IMR-90 (cell line): ENCODE measurements around the gene ATP1B3. TPM values are rescaled to one million over a fixed set of nuclear protein-coding genes. Genes with fewer than 3 reads are reported as not detected.

Experiments used
- ATAC-seq: fragments of 200-7000 bp; cut with Tn5 transposase; 2 replicates; pipeline ENCODE4 v1.9.1; 2020; ENCODE audit warnings: low read depth, mild to moderate bottlenecking, moderate library complexity
- BruUV-seq: library from RNA; stranded (reverse); fragments of 400-500 nt; replicated peaks from 2 replicates; lab custom pipeline; 2021; lab: Mats Ljungman, UMichigan
- CTCF ChIA-PET: fragments of 300-600 bp; formaldehyde crosslinking; extraction: SDS; loops from one replicate; lab custom pipeline; 2021; ENCODE audit warnings: antibody characterized with exemption; lab: Yijun Ruan, JAX
- POLR2A ChIA-PET: fragments of 300-600 bp; sonication (Branson Sonifier 250); formaldehyde crosslinking; loops from one replicate; lab custom pipeline; 2022; ENCODE audit warnings: antibody characterized with exemption; ENCODE audit not compliant: unreplicated experiment; lab: Charles Lee
- DNase-seq: peaks from one replicate; pipeline ENCODE4 v3.0.0; 2013
- H2AFZ ChIP-seq: replicated peaks from 2 replicates; pipeline ENCODE3; 2013; ENCODE audit warnings: low read length, mild to moderate bottlenecking; ENCODE audit not compliant: poor library complexity
- H2AK5ac ChIP-seq: 2 replicates; pipeline ENCODE4 v1.6.1; 2013; ENCODE audit warnings: low read depth, low read length, inconsistent platforms
- H2AK9ac ChIP-seq: replicated peaks from 2 replicates; pipeline ENCODE3; 2013; ENCODE audit warnings: mild to moderate bottlenecking, low read depth, low read length, moderate library complexity; ENCODE audit not compliant: poor library complexity
- H2BK120ac ChIP-seq: 2 replicates; pipeline ENCODE4 v1.6.1; 2013; ENCODE audit warnings: low read depth, low read length, inconsistent platforms
- H2BK15ac ChIP-seq: 3 replicates; pipeline ENCODE4 v1.6.1; 2013; ENCODE audit warnings: low read depth, low read length, inconsistent platforms
- H2BK20ac ChIP-seq: 2 replicates; pipeline ENCODE4 v1.6.1; 2013; ENCODE audit warnings: low read depth, mild to moderate bottlenecking, inconsistent platforms, low read length, moderate library complexity
- H2BK5ac ChIP-seq: 2 replicates; pipeline ENCODE4 v1.6.1; 2013; ENCODE audit warnings: mild to moderate bottlenecking, low read depth, low read length, inconsistent platforms; ENCODE audit not compliant: poor library complexity, severe bottlenecking
- H3K14ac ChIP-seq: replicated peaks from 2 replicates; pipeline ENCODE4 v1.6.1; 2013; ENCODE audit warnings: low read depth, low read length, inconsistent platforms
- H3K18ac ChIP-seq: 2 replicates; pipeline ENCODE4 v1.6.1; 2013; ENCODE audit warnings: low read depth, low read length, control low read depth
- H3K23ac ChIP-seq: 2 replicates; pipeline ENCODE4 v1.6.1; 2013; ENCODE audit warnings: low read depth, low read length, inconsistent platforms
- H3K27ac ChIP-seq: 2 replicates; pipeline ENCODE4 v1.5.1; 2013; ENCODE audit warnings: mild to moderate bottlenecking, control low read depth, low read length; ENCODE audit not compliant: insufficient read depth
- H3K27me3 ChIP-seq: 2 replicates; pipeline ENCODE4 v1.6.1; 2013; ENCODE audit warnings: low read length; ENCODE audit not compliant: control insufficient read depth, insufficient read depth
- H3K36me3 ChIP-seq: 2 replicates; pipeline ENCODE4 v1.6.1; 2013; ENCODE audit warnings: low read length, mixed read lengths; ENCODE audit not compliant: control insufficient read depth, insufficient read depth
- H3K4ac ChIP-seq: 2 replicates; pipeline ENCODE4 v1.6.1; 2013; ENCODE audit warnings: low read depth, low read length, inconsistent platforms
- H3K4me1 ChIP-seq: 2 replicates; pipeline ENCODE4 v1.6.1; 2013; ENCODE audit warnings: low read length, mixed read lengths; ENCODE audit not compliant: control insufficient read depth, insufficient read depth
- H3K4me2 ChIP-seq: 2 replicates; pipeline ENCODE4 v1.6.1; 2013; ENCODE audit warnings: low read depth, mild to moderate bottlenecking, control low read depth, low read length, moderate library complexity
- H3K4me3 ChIP-seq: 2 replicates; pipeline ENCODE4 v1.5.1; 2013; ENCODE audit warnings: low read depth, mild to moderate bottlenecking, control low read depth, low read length, moderate library complexity; ENCODE audit not compliant: insufficient read depth
- H3K56ac ChIP-seq: 2 replicates; pipeline ENCODE4 v1.6.1; 2013; ENCODE audit warnings: low read length, inconsistent platforms; ENCODE audit not compliant: insufficient read depth; ENCODE audit errors: extremely low read depth
- H3K79me1 ChIP-seq, 2 experiments: 2 replicates each; pipeline ENCODE4 v1.6.1; 2013; ENCODE audit warnings: low read length in 2 of 2, inconsistent platforms in 1 of 2, low read depth in 1 of 2
- H3K9ac ChIP-seq: 2 replicates; pipeline ENCODE4 v1.6.1; 2013; ENCODE audit warnings: low read depth, low read length, control low read depth
- H3K9me1 ChIP-seq: 2 replicates; pipeline ENCODE4 v1.6.1; 2013; ENCODE audit warnings: low read length, inconsistent platforms; ENCODE audit not compliant: insufficient read depth
- H3K9me3 ChIP-seq: 2 replicates; pipeline ENCODE4 v1.6.1; 2013; ENCODE audit warnings: low read length; ENCODE audit not compliant: control insufficient read depth, insufficient read depth
- H4K20me1 ChIP-seq: 2 replicates; pipeline ENCODE4 v1.6.1; 2013; ENCODE audit warnings: low read length, inconsistent platforms; ENCODE audit not compliant: insufficient read depth
- H4K5ac ChIP-seq: 2 replicates; pipeline ENCODE4 v1.6.1; 2013; ENCODE audit warnings: mild to moderate bottlenecking, low read depth, low read length, control low read depth
- H4K8ac ChIP-seq, 2 experiments: 2 replicates each; pipeline ENCODE4 v1.6.1; 2013; ENCODE audit warnings: low read depth in 2 of 2, low read length in 2 of 2, control low read depth in 1 of 2, inconsistent platforms in 1 of 2
- H4K91ac ChIP-seq: 2 replicates; pipeline ENCODE4 v1.6.1; 2013; ENCODE audit warnings: low read depth, low read length, inconsistent platforms; ENCODE audit not compliant: insufficient read depth
- CHD1 ChIP-seq: IDR thresholded peaks from 2 replicates; pipeline ENCODE4 v1.6.1; 2012; ENCODE audit warnings: low read depth, low read length, improper control_type of control experiment
- CTCF ChIP-seq: conservative IDR thresholded peaks from 2 replicates; pipeline ENCODE4 v1.5.1; 2012; ENCODE audit warnings: mild to moderate bottlenecking, low read depth, low read length, improper control_type of control experiment
- FOS ChIP-seq: fragments of 150-350 bp; IDR thresholded peaks from 2 replicates; pipeline ENCODE4 v1.6.1; 2016; ENCODE audit warnings: low read depth, low read length
- MAFK ChIP-seq: IDR thresholded peaks from 2 replicates; pipeline ENCODE4 v1.6.1; 2012; ENCODE audit warnings: low read depth, low read length, improper control_type of control experiment
- RCOR1 ChIP-seq: IDR thresholded peaks from 2 replicates; pipeline ENCODE4 v1.6.1; 2012; ENCODE audit warnings: mild to moderate bottlenecking, low read length, improper control_type of control experiment; ENCODE audit not compliant: insufficient replicate concordance
- USF2 ChIP-seq: fragments of 150-350 bp; IDR thresholded peaks from 2 replicates; pipeline ENCODE4 v1.6.1; 2017; ENCODE audit warnings: mild to moderate bottlenecking, antibody characterized with exemption, low read length, low read depth
- WGBS, 2 experiments: methylation state at CpG; one replicate each; pipeline versions ENCODE4 v1.1.5 to v1.1.7; 2013; ENCODE audit warnings: missing lambda C conversion rate in 2 of 2; ENCODE audit not compliant: insufficient read length in 1 of 2; ENCODE audit errors: extremely low coverage in 2 of 2; 5-methylcytosine and 5-hydroxymethylcytosine counted together
- dilution Hi-C: fragments of 300-500 bp; cut with HindIII; formaldehyde crosslinking; loops from one replicate; pipeline ENCODE4 v1.14.3; 2018; ENCODE audit warnings: low sequenced_read_pairs; ENCODE audit not compliant: unreplicated experiment
- in situ Hi-C: fragments of 300-500 bp; cut with MboI; formaldehyde crosslinking; loops from 3 replicates; pipeline ENCODE4 v1.14.3; 2019; ENCODE audit warnings: low sequenced_read_pairs, inconsistent platforms, mixed read lengths
- intact Hi-C: fragments of 100-400 bp; cut with micrococcal nuclease; formaldehyde crosslinking; loops from 2 replicates; pipeline ENCODE4 v1.10.0; 2022
- polyA plus RNA-seq, 3 experiments: library from polyadenylated mRNA; depleted of rRNA; stranded (reverse); fragments of >200 nt; gene quantifications; 2 replicates each; pipeline ENCODE4 v1.2.3, GENCODE V29; 2012; ENCODE audit warnings: low replicate concordance in 1 of 3
- total RNA-seq: library from RNA; depleted of rRNA; stranded (reverse); fragments of >200 nt; gene quantifications from 2 replicates; pipeline ENCODE4 v1.2.3, GENCODE V29; 2012
- TF ChIP-seq, protein P1 (sequence below): fragments of 150-350 bp; IDR thresholded peaks from 2 replicates; pipeline ENCODE4 v1.6.1; 2016; ENCODE audit warnings: low read depth, mild to moderate bottlenecking, low read length, moderate library complexity, borderline replicate concordance

The ATP1B3 gene
- total and polyA plus RNA-seq, 2 of the 4 experiments (the other 2 are of a cell fraction) = 64.3 to 126 TPM

- ChIA-PET POLR2A (no interaction called here), CTCF (interaction anchor here (0.5 kb wide), 1 partner anchor 11 kb away, joined by 3 read pairs; no protein-coding TSS in a partner anchor)
- Histone ChIP-seq H3K27me3 (no peaks in the 10 kb centered on the region), H3K4me3 (no peak overlapping the region), H3K56ac (no peak overlapping the region), H2AK5ac (no peak overlapping the region), H2BK120ac (no peak overlapping the region), H2AK9ac (no peak overlapping the region), H3K4me2 (no peak overlapping the region), H3K36me3 (peaks cover 5% of the 10 kb centered on the region), H2AFZ (no peak overlapping the region), H3K18ac (no peak overlapping the region), H2BK20ac (no peak overlapping the region), H4K91ac (no peak overlapping the region), H4K8ac (no peak overlapping the region), H4K20me1 (no peaks in the 10 kb centered on the region), H3K4ac (no peak overlapping the region), H4K5ac (no peak overlapping the region), H3K4me1 (no peaks in the 10 kb centered on the region), H3K9me1 (peaks cover 2% of the 10 kb centered on the region; the same call in 1 of the 2 replicates), H3K9me3 (no peaks in the 10 kb centered on the region), H3K27ac (no peak overlapping the region), H3K23ac (no peak overlapping the region), H2BK15ac (no peak overlapping the region), H3K9ac (no peak overlapping the region), H3K14ac (no peak overlapping the region), H2BK5ac (no peak overlapping the region), H3K79me1 (no peaks in the 10 kb centered on the region)
- dilution Hi-C loops (no loop called here), in situ Hi-C loops (no loop called here), intact Hi-C loops (no loop called here)
- no peak for ATAC-seq
- no CpG with 5 or more reads among the region's 1 CpG for WGBS, 2 experiments
- TF ChIP-seq FOS (no peak), RCOR1 (no peak), MAFK (no peak), USF2 (no peak), CHD1 (no peak), CTCF (no peak)
- TF ChIP-seq, protein P1, sequence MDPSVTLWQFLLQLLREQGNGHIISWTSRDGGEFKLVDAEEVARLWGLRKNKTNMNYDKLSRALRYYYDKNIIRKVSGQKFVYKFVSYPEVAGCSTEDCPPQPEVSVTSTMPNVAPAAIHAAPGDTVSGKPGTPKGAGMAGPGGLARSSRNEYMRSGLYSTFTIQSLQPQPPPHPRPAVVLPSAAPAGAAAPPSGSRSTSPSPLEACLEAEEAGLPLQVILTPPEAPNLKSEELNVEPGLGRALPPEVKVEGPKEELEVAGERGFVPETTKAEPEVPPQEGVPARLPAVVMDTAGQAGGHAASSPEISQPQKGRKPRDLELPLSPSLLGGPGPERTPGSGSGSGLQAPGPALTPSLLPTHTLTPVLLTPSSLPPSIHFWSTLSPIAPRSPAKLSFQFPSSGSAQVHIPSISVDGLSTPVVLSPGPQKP = no peak
- BruUV-seq = no TSS peak
- no peak for DNase-seq
These were observed 95.1 kb downstream of the ATP1B3 start for GRCh38 chr3:141971571-141971970.
